ENCODE measurements around the gene HDAC8. TPM values are rescaled to one million over a fixed set of nuclear protein-coding genes. Genes with fewer than 3 reads are reported as not detected.
A peak's percentile ranks its signal among the peaks of the same experiment; 100 is the strongest.
"Not testable (repeated sequence)": the region's sequence is repeated elsewhere in the genome, so short reads cannot be mapped to it uniquely, and the experiment has no call there.

Gene HDAC8
- total RNA-seq (19.1 TPM), polyA plus RNA-seq (ENCODE audit: insufficient read depth in 1 of 8, insufficient read length in 8 of 8, low replicate concordance in 1 of 8) (10 to 100 TPM; 15.4 to 22.0 (median 17.3) TPM)
- long read RNA-seq, donor 1, partial matches to known transcripts: 0 of 2 reads
- long read RNA-seq, donor 1, other reads (novel, unspliced or antisense): 0 of 2 reads
- long read RNA-seq, donor 2: 0 reads
- long read RNA-seq, donor 3, partial matches to known transcripts: 0 of 4 reads
- long read RNA-seq, donor 3, other reads (novel, unspliced or antisense): 0 of 4 reads
- long read RNA-seq, donor 4, partial matches to known transcripts: 0 of 1 reads
- long read RNA-seq, donor 4, other reads (novel, unspliced or antisense): 0 of 1 reads
- long read RNA-seq, donor 5, partial matches to known transcripts: 15 of 18 reads
- long read RNA-seq, donor 5, other reads (novel, unspliced or antisense): 0 of 18 reads
- long read RNA-seq, donor 6, partial matches to known transcripts: 0 of 3 reads
- long read RNA-seq, donor 6, other reads (novel, unspliced or antisense): 0 of 3 reads
- long read RNA-seq, donor 7, partial matches to known transcripts: 0 of 3 reads
- long read RNA-seq, donor 7, other reads (novel, unspliced or antisense): 0 of 3 reads
- long read RNA-seq, donor 8, partial matches to known transcripts: 0 of 2 reads
- long read RNA-seq, donor 8, other reads (novel, unspliced or antisense): 0 of 2 reads
- long read RNA-seq, donor 9, partial matches to known transcripts: 0 of 2 reads
- long read RNA-seq, donor 9, other reads (novel, unspliced or antisense): 0 of 2 reads
- long read RNA-seq, donor 10, transcript HDAC8-207 (11 exons, 2,110 nt): major isoform, 5 of 9 reads
- long read RNA-seq, donor 10, partial matches to known transcripts: 0 of 9 reads
- long read RNA-seq, donor 10, other reads (novel, unspliced or antisense): 0 of 9 reads
- long read RNA-seq, donor 11, partial matches to known transcripts: 0 of 2 reads
- long read RNA-seq, donor 11, other reads (novel, unspliced or antisense): 0 of 2 reads

GRCh38 chrX:72572248-72573157 lies at the start of gene HDAC8:
HDAC8 (minus strand) TSS chrX:72572843; CDS start chrX:72572761, 82 bp downstream.
- H3K9me3 ChIP-seq (replicated peaks; ENCODE audit: control insufficient read depth, low read depth, low read length): no peaks in the 10 kb centered on the region
- peak; percentile 95 for DNase-seq
- peak within 1 kb of the TSS; percentile 55 for H3K4me3 ChIP-seq (ENCODE audit: low read length)
- H3K27me3 ChIP-seq (ENCODE audit: control insufficient read depth, insufficient read depth, low read length): peaks cover 20% of the 10 kb centered on the region
- H3K36me3 ChIP-seq (ENCODE audit: control insufficient read depth, insufficient read depth, low read length): peaks cover 15% of the 10 kb centered on the region
- H3K27ac ChIP-seq (ENCODE audit: low read length): peak within 1 kb of the TSS; percentile 71
- WGBS (ENCODE audit: insufficient coverage): 28% methylated on average over 32 of the region's 36 CpGs
- no peaks in the 10 kb centered on the region for H3K4me1 ChIP-seq (ENCODE audit: control insufficient read depth, insufficient read depth, low read length)

GRCh38 chrX:72621625-72622485 lies 49.2 kb upstream of the HDAC8 start:
- H3K36me3 ChIP-seq (ENCODE audit: control insufficient read depth, insufficient read depth, low read length): peaks cover 4% of the 10 kb centered on the region
- no CpG with 5 or more reads among the region's 4 CpGs for WGBS (ENCODE audit: insufficient coverage)
- DNase-seq: no peak
- no peaks in the 10 kb centered on the region for H3K4me1 ChIP-seq (ENCODE audit: control insufficient read depth, insufficient read depth, low read length)
- no peak overlapping the region for H3K27ac ChIP-seq (ENCODE audit: low read length)
- H3K9me3 ChIP-seq (replicated peaks; ENCODE audit: control insufficient read depth, low read depth, low read length): no peaks in the 10 kb centered on the region
- peaks cover 7% of the 10 kb centered on the region for H3K27me3 ChIP-seq (ENCODE audit: control insufficient read depth, insufficient read depth, low read length)
- H3K4me3 ChIP-seq (ENCODE audit: low read length): no peak overlapping the region

- DNase-seq: no peak
- WGBS (ENCODE audit: insufficient coverage): no CpG with 5 or more reads among the region's 1 CpG
- H3K36me3 ChIP-seq (ENCODE audit: control insufficient read depth, insufficient read depth, low read length): peaks cover 4% of the 10 kb centered on the region
- no peaks in the 10 kb centered on the region for H3K9me3 ChIP-seq (replicated peaks; ENCODE audit: control insufficient read depth, low read depth, low read length)
- peaks cover 7% of the 10 kb centered on the region for H3K27me3 ChIP-seq (ENCODE audit: control insufficient read depth, insufficient read depth, low read length)
- no peaks in the 10 kb centered on the region for H3K4me1 ChIP-seq (ENCODE audit: control insufficient read depth, insufficient read depth, low read length)
- H3K4me3 ChIP-seq (ENCODE audit: low read length): no peak overlapping the region
- no peak overlapping the region for H3K27ac ChIP-seq (ENCODE audit: low read length)
Measured at GRCh38 chrX:72621163-72621562, 48.5 kb upstream of the HDAC8 start.

GRCh38 chrX:72620550-72621145 lies 48.0 kb upstream of the HDAC8 start:
- whole genome bisulfite sequencing (ENCODE audit: insufficient coverage): 60% methylated on average over 5 of the region's 9 CpGs
- H3K27me3 ChIP-seq (ENCODE audit: control insufficient read depth, insufficient read depth, low read length): peaks cover 7% of the 10 kb centered on the region
- no peaks in the 10 kb centered on the region for H3K4me1 ChIP-seq (ENCODE audit: control insufficient read depth, insufficient read depth, low read length)
- peaks cover 4% of the 10 kb centered on the region for H3K36me3 ChIP-seq (ENCODE audit: control insufficient read depth, insufficient read depth, low read length)
- DNase-seq: no peak
- no peaks in the 10 kb centered on the region for H3K9me3 ChIP-seq (replicated peaks; ENCODE audit: control insufficient read depth, low read depth, low read length)
- no peak overlapping the region for H3K4me3 ChIP-seq (ENCODE audit: low read length)
- H3K27ac ChIP-seq (ENCODE audit: low read length): no peak overlapping the region

DNA sequence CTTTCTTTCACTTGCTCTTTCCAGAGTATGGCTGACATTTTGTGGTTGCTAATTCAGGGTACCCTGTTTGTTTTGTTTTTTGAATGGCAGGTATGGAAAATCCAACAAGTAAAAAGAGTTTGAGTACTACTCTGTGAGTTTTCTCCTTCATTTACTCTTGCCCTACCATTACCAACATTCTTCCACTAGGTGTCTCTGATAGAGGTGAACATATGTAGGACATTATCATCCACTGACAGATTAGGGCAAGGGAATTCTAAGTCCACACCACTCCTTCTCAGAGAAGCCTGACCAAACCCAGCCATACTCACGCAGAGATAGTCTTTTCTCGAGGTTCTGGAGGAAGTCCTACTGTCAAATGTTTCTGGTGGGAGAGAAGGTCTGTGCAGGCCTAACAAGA lies 36.7 kb upstream of the HDAC8 start:
- H3K4me1 ChIP-seq (ENCODE audit: control insufficient read depth, insufficient read depth, low read length): no peaks in the 10 kb centered on the region
- H3K27ac ChIP-seq (ENCODE audit: low read length): no peak overlapping the region
- no peaks in the 10 kb centered on the region for H3K9me3 ChIP-seq (replicated peaks; ENCODE audit: control insufficient read depth, low read depth, low read length)
- H3K36me3 ChIP-seq (ENCODE audit: control insufficient read depth, insufficient read depth, low read length): no peaks in the 10 kb centered on the region
- DNase-seq: peak; percentile 9
- peaks cover 8% of the 10 kb centered on the region for H3K27me3 ChIP-seq (ENCODE audit: control insufficient read depth, insufficient read depth, low read length)
- no CpG with 5 or more reads among the region's 2 CpGs for WGBS (ENCODE audit: insufficient coverage)
- H3K4me3 ChIP-seq (ENCODE audit: low read length): no peak overlapping the region

GRCh38 chrX:72604705-72605104 lies 32.1 kb upstream of the HDAC8 start:
- WGBS (ENCODE audit: insufficient coverage): 46% methylated on average over 2 of the region's 3 CpGs
- Histone ChIP-seq H3K36me3 (ENCODE audit: control insufficient read depth, insufficient read depth, low read length) (no peaks in the 10 kb centered on the region), H3K27ac (ENCODE audit: low read length) (no peak overlapping the region), H3K9me3 (replicated peaks; ENCODE audit: control insufficient read depth, low read depth, low read length) (no peaks in the 10 kb centered on the region), H3K4me3 (ENCODE audit: low read length) (no peak overlapping the region), H3K27me3 (ENCODE audit: control insufficient read depth, insufficient read depth, low read length) (peaks cover 8% of the 10 kb centered on the region), H3K4me1 (ENCODE audit: control insufficient read depth, insufficient read depth, low read length) (no peaks in the 10 kb centered on the region)
- no peak for DNase-seq

DNA sequence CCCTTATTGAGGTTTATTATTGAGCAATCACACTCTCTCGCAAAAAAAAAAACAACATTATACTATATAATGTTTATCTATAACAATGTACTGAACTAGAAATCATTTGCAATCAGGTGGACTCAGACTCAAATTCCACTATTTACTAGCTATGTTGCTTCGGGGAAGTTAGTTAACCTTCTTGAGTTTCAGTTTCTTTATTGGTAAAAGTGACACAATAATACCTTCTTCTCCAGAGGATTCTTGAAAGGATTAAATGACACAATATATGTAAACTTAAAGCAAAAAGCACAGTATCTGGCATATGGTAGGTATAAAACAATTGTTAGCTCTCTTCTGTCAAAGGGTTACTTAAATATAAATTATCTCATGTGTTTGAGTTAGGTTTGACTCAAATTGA lies 31.5 kb upstream of the HDAC8 start:
- Histone ChIP-seq H3K27ac (ENCODE audit: low read length) (no peak overlapping the region), H3K27me3 (ENCODE audit: control insufficient read depth, insufficient read depth, low read length) (peaks cover 8% of the 10 kb centered on the region), H3K4me3 (ENCODE audit: low read length) (no peak overlapping the region), H3K4me1 (ENCODE audit: control insufficient read depth, insufficient read depth, low read length) (no peaks in the 10 kb centered on the region), H3K9me3 (replicated peaks; ENCODE audit: control insufficient read depth, low read depth, low read length) (no peaks in the 10 kb centered on the region), H3K36me3 (ENCODE audit: control insufficient read depth, insufficient read depth, low read length) (no peaks in the 10 kb centered on the region)
- DNase-seq: no peak
- WGBS (ENCODE audit: insufficient coverage): no CpG with 5 or more reads among the region's 2 CpGs

- not testable (repeated sequence) for H3K27me3 ChIP-seq (ENCODE audit: control insufficient read depth, insufficient read depth, low read length); H3K36me3 ChIP-seq (ENCODE audit: control insufficient read depth, insufficient read depth, low read length); H3K4me3 ChIP-seq (ENCODE audit: low read length); H3K9me3 ChIP-seq (replicated peaks; ENCODE audit: control insufficient read depth, low read depth, low read length); DNase-seq; H3K27ac ChIP-seq (ENCODE audit: low read length); H3K4me1 ChIP-seq (ENCODE audit: control insufficient read depth, insufficient read depth, low read length)
- 33% methylated on average over 1 of the region's 4 CpGs for WGBS (ENCODE audit: insufficient coverage)
Measured at GRCh38 chrX:72591038-72591437, 18.4 kb upstream of the HDAC8 start.

- Histone ChIP-seq H3K27ac (ENCODE audit: low read length) (no peak overlapping the region), H3K27me3 (ENCODE audit: control insufficient read depth, insufficient read depth, low read length) (peaks cover 8% of the 10 kb centered on the region), H3K36me3 (ENCODE audit: control insufficient read depth, insufficient read depth, low read length) (no peaks in the 10 kb centered on the region), H3K4me3 (ENCODE audit: low read length) (no peak overlapping the region), H3K9me3 (replicated peaks; ENCODE audit: control insufficient read depth, low read depth, low read length) (peaks cover 4% of the 10 kb centered on the region), H3K4me1 (ENCODE audit: control insufficient read depth, insufficient read depth, low read length) (no peaks in the 10 kb centered on the region)
- WGBS (ENCODE audit: insufficient coverage): 100% methylated on average over 1 of the region's 3 CpGs
- DNase-seq: no peak
Measured at GRCh38 chrX:72584163-72584562, 11.5 kb upstream of the HDAC8 start.
